ENCODE results near the gene BCAT1. TPM values are rescaled to one million over a fixed set of nuclear protein-coding genes. Genes with fewer than 3 reads are reported as not detected.
"Not testable (repeated sequence)": the region's sequence is repeated elsewhere in the genome, so short reads cannot be mapped to it uniquely, and the experiment has no call there.

BCAT1 gene
- total and polyA plus RNA-seq, 2 experiments from 2014 or later = 60.6 to 72.1 TPM

- Histone ChIP-seq H3K9me3 (ENCODE audit: low read depth) (no peaks in the 10 kb centered on the region), H3F3A (ENCODE audit: insufficient read depth) (peaks cover 22% of the 10 kb centered on the region), H3K79me2 (ENCODE audit: insufficient read depth) (peaks cover 72% of the 10 kb centered on the region), H2AFZ (no peak overlapping the region), H4K20me1 (ENCODE audit: insufficient read depth) (no peaks in the 10 kb centered on the region), H3K27ac (no peak overlapping the region), H3K9me2 (ENCODE audit: insufficient read depth) (no peaks in the 10 kb centered on the region), H3K9ac (no peak overlapping the region), H3K36me3 (ENCODE audit: low read depth) (no peaks in the 10 kb centered on the region), H3K4me2 (ENCODE audit: unreplicated experiment) (no peak overlapping the region), H3K4me3 (no peak overlapping the region), H3K27me3 (replicated peaks; ENCODE audit: insufficient read depth) (no peaks in the 10 kb centered on the region), H3K4me1 (ENCODE audit: insufficient read depth) (peaks cover 22% of the 10 kb centered on the region)
- 55 to 81% methylated on average over 3 of the region's 3 CpGs for WGBS, 2 experiments (ENCODE audit: low coverage in 1 of 2, low lambda C conversion rate in 2 of 2, missing lambda C conversion rate in 2 of 2)
- TF ChIP-seq EZH2 (IDR thresholded peaks at IDR 0.05; ENCODE audit: insufficient read depth, poor library complexity, severe bottlenecking) = no peak
- no peak for TF ChIP-seq EZH2phosphoT487 (IDR thresholded peaks at IDR 0.05; ENCODE audit: insufficient read depth, low read depth)
- no peak for DNase-seq
- in situ Hi-C loops (cut with MboI) = no loop called here
These were observed 34.9 kb downstream of the BCAT1 start for GRCh38 chr12:24913953-24914352.

- no peak for TF ChIP-seq EZH2 (IDR thresholded peaks at IDR 0.05; ENCODE audit: insufficient read depth, poor library complexity, severe bottlenecking)
- TF ChIP-seq EZH2phosphoT487 (IDR thresholded peaks at IDR 0.05; ENCODE audit: insufficient read depth, low read depth) = no peak
- Histone ChIP-seq H2AFZ (no peak overlapping the region), H3K4me3 (no peak overlapping the region), H3K27me3 (replicated peaks; ENCODE audit: insufficient read depth) (no peaks in the 10 kb centered on the region), H3F3A (ENCODE audit: insufficient read depth) (peaks cover 23% of the 10 kb centered on the region), H3K79me2 (ENCODE audit: insufficient read depth) (peaks cover 73% of the 10 kb centered on the region), H3K4me1 (ENCODE audit: insufficient read depth) (peaks cover 22% of the 10 kb centered on the region), H4K20me1 (ENCODE audit: insufficient read depth) (no peaks in the 10 kb centered on the region), H3K4me2 (ENCODE audit: unreplicated experiment) (no peak overlapping the region), H3K27ac (no peak overlapping the region), H3K9me2 (ENCODE audit: insufficient read depth) (no peaks in the 10 kb centered on the region), H3K9ac (no peak overlapping the region), H3K36me3 (ENCODE audit: low read depth) (no peaks in the 10 kb centered on the region), H3K9me3 (ENCODE audit: low read depth) (no peaks in the 10 kb centered on the region)
- WGBS, 2 experiments (ENCODE audit: low coverage in 1 of 2, low lambda C conversion rate in 2 of 2, missing lambda C conversion rate in 2 of 2) = 51 to 54% methylated on average over 3 of the region's 3 CpGs
- in situ Hi-C loops (cut with MboI) = no loop called here
- no peak for DNase-seq
These were observed 35.8 kb downstream of the BCAT1 start for GRCh38 chr12:24913130-24913529.

- WGBS, 2 experiments (ENCODE audit: low coverage in 1 of 2, low lambda C conversion rate in 2 of 2, missing lambda C conversion rate in 2 of 2) = 12 to 13% methylated on average over 9 of the region's 9 CpGs
- Histone ChIP-seq H3K36me3 (ENCODE audit: low read depth) (no peaks in the 10 kb centered on the region), H3K4me1 (ENCODE audit: insufficient read depth) (peaks cover 23% of the 10 kb centered on the region), H3K79me2 (ENCODE audit: insufficient read depth) (peaks cover 59% of the 10 kb centered on the region), H3K9me3 (ENCODE audit: low read depth) (no peaks in the 10 kb centered on the region), H3K27ac (peak overlapping the region; percentile 92), H3K4me3 (peak overlapping the region; percentile 23; the same call in 1 of the 2 replicates), H3K9me2 (ENCODE audit: insufficient read depth) (no peaks in the 10 kb centered on the region), H4K20me1 (ENCODE audit: insufficient read depth) (no peaks in the 10 kb centered on the region), H3K27me3 (replicated peaks; ENCODE audit: insufficient read depth) (no peaks in the 10 kb centered on the region), H3F3A (ENCODE audit: insufficient read depth) (peaks cover 28% of the 10 kb centered on the region), H3K4me2 (ENCODE audit: unreplicated experiment) (peak overlapping the region; percentile 73), H2AFZ (no peak overlapping the region), H3K9ac (peak overlapping the region; percentile 71)
- DNase-seq = peak; percentile 85
- in situ Hi-C loops (cut with MboI) = no loop called here
- TF ChIP-seq EZH2phosphoT487 (IDR thresholded peaks at IDR 0.05; ENCODE audit: insufficient read depth, low read depth) = no peak
- no peak for TF ChIP-seq EZH2 (IDR thresholded peaks at IDR 0.05; ENCODE audit: insufficient read depth, poor library complexity, severe bottlenecking)
These were observed 37.6 kb downstream of the BCAT1 start for GRCh38 chr12:24911271-24911791.

- Histone ChIP-seq H3K27ac (peak overlapping the region; percentile 92), H3F3A (ENCODE audit: insufficient read depth) (peaks cover 40% of the 10 kb centered on the region), H3K79me2 (ENCODE audit: insufficient read depth) (peaks cover 47% of the 10 kb centered on the region), H3K4me1 (ENCODE audit: insufficient read depth) (peaks cover 35% of the 10 kb centered on the region)
- H3K27me3 ChIP-seq (replicated peaks; ENCODE audit: insufficient read depth); H3K9ac ChIP-seq; H3K9me2 ChIP-seq (ENCODE audit: insufficient read depth); in situ Hi-C loops (cut with MboI); H4K20me1 ChIP-seq (ENCODE audit: insufficient read depth); H3K4me2 ChIP-seq (ENCODE audit: unreplicated experiment); DNase-seq; H3K4me3 ChIP-seq; H3K36me3 ChIP-seq (ENCODE audit: low read depth); H2AFZ ChIP-seq; H3K9me3 ChIP-seq (ENCODE audit: low read depth): not testable (repeated sequence)
- 89 to 92% methylated on average over 6 of the region's 6 CpGs for WGBS, 2 experiments (ENCODE audit: low coverage in 1 of 2, low lambda C conversion rate in 2 of 2, missing lambda C conversion rate in 2 of 2)
These were observed 38.7 kb downstream of the BCAT1 start for GRCh38 chr12:24910192-24910591.

- H3F3A ChIP-seq (ENCODE audit: insufficient read depth) = peaks cover 45% of the 10 kb centered on the region
- no peak for TF ChIP-seq EZH2phosphoT487 (IDR thresholded peaks at IDR 0.05; ENCODE audit: insufficient read depth, low read depth)
- H3K9ac ChIP-seq = peak overlapping the region; percentile 12; the same call in 1 of the 2 replicates
- 2% methylated on average over 3 of the region's 3 CpGs for WGBS, 2 experiments (ENCODE audit: low coverage in 1 of 2, low lambda C conversion rate in 2 of 2, missing lambda C conversion rate in 2 of 2)
- H4K20me1 ChIP-seq (ENCODE audit: insufficient read depth) = no peaks in the 10 kb centered on the region
- H3K4me3 ChIP-seq = no peak overlapping the region
- H3K27ac ChIP-seq = peak overlapping the region; percentile 70
- H3K9me2 ChIP-seq (ENCODE audit: insufficient read depth) = no peaks in the 10 kb centered on the region
- no peaks in the 10 kb centered on the region for H3K36me3 ChIP-seq (ENCODE audit: low read depth)
- H3K79me2 ChIP-seq (ENCODE audit: insufficient read depth) = peaks cover 42% of the 10 kb centered on the region
- H3K4me2 ChIP-seq (ENCODE audit: unreplicated experiment) = no peak overlapping the region
- H3K9me3 ChIP-seq (ENCODE audit: low read depth) = no peaks in the 10 kb centered on the region
- peak; percentile 93 for DNase-seq
- in situ Hi-C loops (cut with MboI) = no loop called here
- no peaks in the 10 kb centered on the region for H3K27me3 ChIP-seq (replicated peaks; ENCODE audit: insufficient read depth)
- H3K4me1 ChIP-seq (ENCODE audit: insufficient read depth) = peaks cover 40% of the 10 kb centered on the region
- H2AFZ ChIP-seq = no peak overlapping the region
These were observed 39.2 kb downstream of the BCAT1 start for GRCh38 chr12:24909667-24910066.

Data from GM23248 (cell line).